TTC549 (cell line): ENCODE results near the gene ZNF587.
"Not testable (repeated sequence)": the region's sequence is repeated elsewhere in the genome, so short reads cannot be mapped to it uniquely, and the experiment has no call there.

ENCODE experiments used
- FAIRE-seq: peaks from 2 replicates; lab custom pipeline; 2012; peaks lifted over from hg19 to GRCh38; lab: Jason Lieb, UNC

Gene ZNF587

DNA sequence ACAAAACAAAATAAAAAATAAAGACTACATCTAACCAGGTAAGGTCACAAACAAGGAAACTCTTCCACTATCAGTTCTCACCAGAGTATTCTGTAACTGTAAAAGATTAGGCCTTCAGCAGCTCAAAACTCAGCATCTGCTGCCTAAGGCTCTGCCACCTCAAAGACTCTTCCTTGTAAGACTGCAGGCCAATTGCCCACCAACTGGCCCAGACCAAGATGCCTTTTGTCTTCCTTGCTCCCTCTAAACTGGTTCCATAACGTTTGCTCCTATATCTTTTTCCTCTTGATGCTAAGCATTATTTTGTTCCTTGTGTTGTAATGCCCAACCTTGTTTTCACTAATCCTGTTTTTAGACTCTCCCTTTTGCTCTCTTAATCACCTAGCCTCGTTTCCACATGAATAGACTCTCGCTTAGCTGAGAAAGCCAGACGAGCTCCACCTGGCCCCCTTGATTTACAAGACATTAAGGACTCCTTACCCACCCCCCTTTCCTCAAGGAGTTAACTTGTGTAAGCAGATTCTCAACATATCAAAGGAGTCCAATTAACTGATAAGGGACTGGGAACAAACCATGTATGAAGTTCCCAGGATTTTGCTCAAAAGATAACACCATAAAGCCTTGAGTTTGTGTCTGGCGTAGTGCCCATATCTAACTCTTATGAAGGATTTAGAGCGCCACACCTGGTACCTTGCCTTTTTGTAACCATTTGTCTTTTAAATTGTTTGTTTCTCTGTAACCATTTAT is 37.7 kb downstream of the ZNF587 start:
- FAIRE-seq, result no peak

DNA sequence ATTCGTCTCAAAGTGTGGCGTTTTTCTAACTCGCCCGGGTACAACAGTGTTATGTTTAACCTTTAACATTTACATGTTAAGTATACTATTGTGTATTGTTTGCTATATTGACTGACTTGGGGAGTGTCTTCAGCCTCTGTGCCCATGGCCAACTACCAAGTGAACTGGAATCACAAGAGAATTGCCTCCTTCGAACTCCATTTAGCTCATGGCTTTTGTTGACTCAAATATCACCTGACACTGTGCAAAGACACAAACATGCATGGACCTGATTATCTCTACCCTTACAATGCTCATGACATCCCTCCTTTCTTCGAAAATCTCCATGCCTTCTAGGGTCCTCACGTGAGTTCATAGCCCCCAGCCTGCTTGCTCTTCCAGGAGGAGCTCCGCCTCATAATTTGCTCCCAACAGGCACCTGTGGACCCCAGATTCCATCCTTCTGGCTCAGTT is 38.5 kb downstream of the ZNF587 start:
- FAIRE-seq, result no peak

DNA sequence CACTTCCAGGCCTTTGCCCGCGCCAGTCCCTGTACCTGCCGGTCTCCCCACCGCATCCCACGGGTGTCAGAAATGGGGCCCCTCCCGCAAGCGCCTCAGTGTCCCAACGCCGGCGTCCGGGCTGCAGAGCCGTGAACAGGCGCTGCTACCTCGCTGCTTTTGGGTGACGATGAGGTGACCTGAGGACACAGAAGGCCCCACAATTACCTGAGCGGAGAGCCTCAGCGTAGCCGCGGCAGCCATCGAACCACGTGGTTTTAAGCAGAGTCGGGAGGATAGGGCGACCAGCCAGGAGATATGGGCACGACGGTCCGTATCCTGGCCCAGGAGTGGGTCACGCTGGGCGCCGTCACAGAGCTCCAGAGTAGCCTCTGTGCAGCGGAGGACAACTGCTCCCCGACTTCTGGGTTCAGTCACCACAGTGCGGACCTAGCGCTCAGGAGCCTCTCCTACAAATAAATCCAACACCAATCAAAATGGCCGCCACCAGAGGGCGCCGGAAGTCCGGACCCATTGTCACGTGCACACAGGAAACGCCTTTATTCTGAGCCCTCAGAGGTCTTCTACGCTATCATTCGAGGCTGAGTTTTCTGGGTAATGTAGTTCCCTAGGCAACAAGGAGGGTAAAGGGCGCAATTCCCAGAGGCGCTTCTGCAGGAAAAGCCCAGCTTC is 39.0 kb downstream of the ZNF587 start, which contains the start of gene ZNF814:
ZNF814 (minus strand) TSS at position 478 of the 672 bp plus-strand sequence; CDS start at position 243, 235 bp downstream.
- peak; percentile 89 for FAIRE-seq

DNA sequence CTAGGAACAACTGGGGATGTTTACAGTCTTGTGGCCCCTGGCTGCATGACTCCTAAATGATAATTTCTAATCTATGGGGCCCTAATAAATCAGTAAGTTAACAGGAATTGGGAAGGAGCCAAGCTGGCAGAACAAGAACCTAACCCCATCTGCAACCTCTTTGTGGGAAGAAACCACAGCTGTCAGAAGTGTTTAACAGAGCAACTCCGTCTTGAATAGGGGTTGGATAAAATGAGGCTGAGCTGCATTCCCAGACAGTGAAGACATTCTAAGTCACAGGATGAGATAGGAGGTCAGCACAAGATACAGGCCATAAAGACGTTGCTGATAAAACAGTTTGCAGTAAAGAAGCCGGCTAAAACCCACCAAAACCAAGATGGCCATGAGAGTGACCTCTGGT is 41.0 kb downstream of the ZNF587 start:
- FAIRE-seq, result not testable (repeated sequence)

DNA sequence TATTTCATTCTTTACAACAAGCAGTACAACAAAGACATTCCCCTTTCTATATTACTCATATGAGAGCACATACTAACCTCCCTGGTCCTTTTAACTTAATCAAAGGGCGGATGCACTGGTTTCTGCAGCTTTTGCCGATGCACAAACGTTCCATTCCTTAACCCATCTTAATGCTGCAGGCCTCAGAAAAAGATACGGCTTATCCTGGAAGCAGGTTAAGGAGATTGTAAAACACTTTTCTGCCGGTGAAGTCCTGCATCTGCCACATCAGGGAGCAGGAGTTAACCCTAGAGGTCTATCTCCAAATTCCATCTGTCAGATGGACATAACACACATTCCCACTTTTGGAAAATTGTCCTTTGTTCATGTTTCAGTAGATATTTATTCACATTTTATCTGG is 50.7 kb downstream of the ZNF587 start:
- no peak for FAIRE-seq

DNA sequence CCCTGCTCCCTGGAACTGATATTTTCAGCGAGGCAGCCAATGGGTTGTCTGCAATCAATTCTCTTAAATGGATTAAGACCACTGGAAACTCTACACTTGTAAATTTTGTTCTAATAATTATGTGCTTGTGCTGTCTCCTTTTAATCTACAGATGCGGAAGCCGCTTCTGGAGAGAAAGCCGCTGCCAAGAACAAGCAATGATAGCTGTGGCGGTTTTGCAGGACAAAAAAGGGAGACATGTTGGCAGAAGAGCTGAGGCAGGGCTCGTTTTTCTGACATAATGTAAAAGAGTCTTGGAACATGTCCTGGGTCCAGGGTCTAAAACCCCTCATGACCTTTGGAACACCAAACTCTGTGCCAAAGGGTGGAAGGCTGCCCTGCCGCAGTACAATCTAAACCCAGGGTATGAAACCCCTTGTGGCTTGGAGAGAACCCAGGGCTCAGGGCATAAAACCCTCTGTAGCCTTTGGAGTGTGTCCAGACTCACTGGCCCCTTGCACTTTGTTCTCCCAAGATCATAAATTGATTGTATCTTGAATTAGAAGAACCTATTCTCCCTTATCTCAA is 54.0 kb downstream of the ZNF587 start:
- FAIRE-seq, result no peak

DNA sequence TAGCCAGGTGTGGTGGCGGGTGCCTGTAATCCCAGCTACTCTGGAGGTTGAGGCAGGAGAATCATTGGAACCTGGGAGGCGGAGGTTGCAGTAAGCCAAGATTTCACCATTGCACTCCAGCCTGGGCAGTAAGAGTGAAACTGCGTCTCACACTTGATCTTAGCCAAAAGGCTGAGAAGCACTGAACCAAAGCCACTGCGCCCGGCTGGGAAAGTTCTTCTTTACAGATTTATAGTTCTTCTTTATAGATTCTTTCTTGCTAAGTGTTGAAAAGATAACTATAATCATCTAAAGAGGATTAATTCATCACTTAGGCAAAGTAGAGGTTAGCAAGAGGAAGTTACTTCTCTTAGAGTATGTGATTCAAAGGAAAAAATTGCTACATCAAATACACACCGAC is 55.6 kb downstream of the ZNF587 start:
- FAIRE-seq, result no peak

DNA sequence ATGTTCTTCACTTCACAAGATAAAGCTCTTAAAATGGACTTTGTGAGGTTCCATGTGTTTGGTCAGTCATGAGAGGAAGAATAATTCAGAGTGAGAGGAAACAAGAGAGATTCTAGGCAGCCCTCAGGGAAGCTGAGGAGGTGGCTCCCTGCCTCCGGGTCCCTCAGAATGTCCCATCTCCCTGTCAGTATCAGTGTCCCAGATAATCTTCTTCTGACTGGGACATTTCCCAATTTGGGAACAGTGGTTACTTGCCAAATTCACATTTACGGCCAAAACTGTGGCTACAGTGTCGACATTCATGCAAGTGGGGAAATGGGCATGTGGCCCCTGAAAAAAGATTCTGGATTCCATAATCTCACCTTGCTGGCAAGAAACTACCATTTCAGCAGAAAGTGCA is 57.7 kb downstream of the ZNF587 start:
- FAIRE-seq, result no peak

DNA sequence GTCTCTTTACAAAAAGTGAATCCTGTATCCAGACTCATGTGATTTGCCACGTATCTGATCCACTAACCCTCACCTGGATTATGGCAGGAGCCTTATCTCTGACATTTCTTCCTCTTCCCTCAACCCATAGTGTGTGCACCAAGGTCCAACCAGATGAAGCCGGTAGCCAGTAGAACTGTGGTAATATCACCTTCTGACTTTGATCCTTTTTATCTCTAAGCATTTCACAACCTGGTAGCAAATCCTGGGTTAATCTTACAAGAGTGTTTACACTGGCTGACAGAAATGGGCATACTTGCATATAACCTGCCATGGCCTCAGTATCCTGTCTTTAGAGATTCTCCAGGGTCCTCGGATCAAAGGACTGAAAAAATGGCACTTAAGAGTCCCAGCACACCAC is 64.9 kb downstream of the ZNF587 start:
- FAIRE-seq, result no peak
